Epithelial cell of esophagus (primary cell): ENCODE measurements around the gene SLC13A5.
A peak's percentile ranks its signal among the peaks of the same experiment; 100 is the strongest.
"Not testable (repeated sequence)": the region's sequence is repeated elsewhere in the genome, so short reads cannot be mapped to it uniquely, and the experiment has no call there.

ENCODE experiments used
- DNase-seq: peaks from one replicate; pipeline ENCODE4 v3.0.0; 2010; ENCODE audit warnings: low read depth
- H3K4me3 ChIP-seq: 2 replicates; pipeline ENCODE4 v1.5.1; 2011; ENCODE audit warnings: mild to moderate bottlenecking, low read length, control low read depth
- CTCF ChIP-seq: IDR thresholded peaks from 2 replicates; pipeline ENCODE4 v1.5.1; 2011; ENCODE audit warnings: low read depth, mild to moderate bottlenecking, low read length, control low read depth, inconsistent platforms; ENCODE audit not compliant: insufficient read depth; ENCODE audit errors: missing control alignments

The SLC13A5 gene

DNA sequence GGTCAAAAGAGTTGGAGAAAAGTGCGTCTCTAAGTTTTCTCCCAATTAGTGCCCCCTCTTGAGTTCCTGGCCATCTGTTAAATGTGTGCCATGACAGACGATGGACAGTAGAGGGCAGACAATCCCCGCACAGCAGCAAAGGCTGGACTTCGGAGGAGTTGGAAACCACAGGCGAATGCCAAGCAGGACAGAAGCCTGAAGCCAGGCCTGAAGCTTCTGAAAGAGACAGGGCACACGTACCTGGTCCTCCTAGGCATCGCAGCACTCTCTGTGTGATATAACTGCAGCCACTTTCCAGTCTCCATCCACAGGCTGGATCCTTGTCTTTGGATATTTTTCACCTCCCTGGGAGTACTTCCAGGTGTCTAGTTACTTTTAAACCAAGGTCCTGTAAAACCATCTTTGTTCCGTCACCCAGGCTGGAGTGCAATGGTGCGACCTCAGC is 47.1 kb downstream of the SLC13A5 start:
- no peak overlapping the region for H3K4me3 ChIP-seq
- DNase-seq: peak; percentile 89
- peak; percentile 97 for TF ChIP-seq CTCF

GRCh38 chr17:6663200-6663599 is 50.0 kb downstream of the SLC13A5 start:
- DNase-seq: not testable (repeated sequence)

GRCh38 chr17:6661464-6661848 is 51.7 kb downstream of the SLC13A5 start:
- TF ChIP-seq CTCF: no peak
- no peak overlapping the region for H3K4me3 ChIP-seq
- no peak for DNase-seq

More at GRCh38 chr17:6663200-6663599, 50.0 kb downstream of the SLC13A5 start:
- H3K4me3 ChIP-seq: not testable (repeated sequence)

- DNase-seq: no peak
Measured at GRCh38 chr17:6660805-6661463, 52.2 kb downstream of the SLC13A5 start.

GRCh38 chr17:6660101-6660500 is 53.1 kb downstream of the SLC13A5 start:
- no peak overlapping the region for H3K4me3 ChIP-seq
- no peak for DNase-seq
- TF ChIP-seq CTCF: no peak

More at GRCh38 chr17:6660805-6661463, 52.2 kb downstream of the SLC13A5 start:
- no peak for TF ChIP-seq CTCF
- H3K4me3 ChIP-seq: no peak overlapping the region

GRCh38 chr17:6658411-6658810 is 54.8 kb downstream of the SLC13A5 start:
- DNase-seq, H3K4me3 ChIP-seq: not testable (repeated sequence)

GRCh38 chr17:6657633-6658287 is 55.4 kb downstream of the SLC13A5 start:
- H3K4me3 ChIP-seq: peak overlapping the region; percentile 40
- DNase-seq: no peak
- no peak for TF ChIP-seq CTCF

DNA sequence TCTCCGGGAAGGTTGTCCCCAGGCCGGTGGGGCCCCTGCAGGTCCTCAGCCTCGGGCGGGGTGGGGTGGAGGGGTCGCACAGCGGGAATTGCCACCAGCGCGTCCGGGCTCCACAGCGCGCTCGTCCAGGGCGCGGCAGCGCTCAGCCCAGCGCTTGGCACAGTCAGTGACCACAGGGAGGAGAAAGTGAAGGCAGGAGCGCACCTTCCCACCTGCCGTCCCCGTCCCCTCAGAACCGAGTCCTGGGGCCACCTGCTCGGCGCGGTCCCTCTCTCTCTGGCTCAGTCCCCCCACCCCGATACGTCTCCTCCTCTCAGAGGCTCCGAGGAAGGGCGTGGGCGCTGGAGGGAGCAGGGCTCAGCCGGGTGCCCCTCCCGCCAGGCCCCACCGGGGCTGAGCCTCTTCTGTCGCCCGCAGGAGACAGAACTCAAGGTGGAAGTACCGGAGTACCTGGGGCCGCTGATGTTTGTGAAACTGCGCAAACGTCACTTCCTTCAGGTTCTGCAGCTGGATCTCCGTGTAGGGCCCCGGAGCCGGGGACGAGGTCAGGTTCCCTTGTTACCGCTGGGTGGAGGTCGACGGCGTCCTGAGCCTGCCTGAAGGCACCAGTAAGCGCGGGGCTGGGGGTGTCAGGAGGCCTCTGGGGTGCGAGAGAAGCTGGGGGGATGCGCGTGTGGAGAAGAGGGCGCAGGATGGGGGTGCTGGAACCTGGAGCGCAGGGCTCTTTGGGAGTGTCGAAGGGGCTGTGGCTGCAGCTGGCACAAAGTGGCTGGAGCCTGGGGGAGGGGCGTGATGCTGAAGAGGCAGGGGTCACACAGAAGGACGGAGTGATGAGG is 56.2 kb downstream of the SLC13A5 start:
- peak overlapping the region; percentile 40 for H3K4me3 ChIP-seq
- DNase-seq: peak; percentile 45

GRCh38 chr17:6655732-6656361 is 57.3 kb downstream of the SLC13A5 start:
- DNase-seq: not testable (repeated sequence)
- H3K4me3 ChIP-seq: peak overlapping the region; percentile 44
